ENCODE results near the gene HAGHL.
"Not testable (repeated sequence)": the region's sequence is repeated elsewhere in the genome, so short reads cannot be mapped to it uniquely, and the experiment has no call there.

HAGHL gene

DNA sequence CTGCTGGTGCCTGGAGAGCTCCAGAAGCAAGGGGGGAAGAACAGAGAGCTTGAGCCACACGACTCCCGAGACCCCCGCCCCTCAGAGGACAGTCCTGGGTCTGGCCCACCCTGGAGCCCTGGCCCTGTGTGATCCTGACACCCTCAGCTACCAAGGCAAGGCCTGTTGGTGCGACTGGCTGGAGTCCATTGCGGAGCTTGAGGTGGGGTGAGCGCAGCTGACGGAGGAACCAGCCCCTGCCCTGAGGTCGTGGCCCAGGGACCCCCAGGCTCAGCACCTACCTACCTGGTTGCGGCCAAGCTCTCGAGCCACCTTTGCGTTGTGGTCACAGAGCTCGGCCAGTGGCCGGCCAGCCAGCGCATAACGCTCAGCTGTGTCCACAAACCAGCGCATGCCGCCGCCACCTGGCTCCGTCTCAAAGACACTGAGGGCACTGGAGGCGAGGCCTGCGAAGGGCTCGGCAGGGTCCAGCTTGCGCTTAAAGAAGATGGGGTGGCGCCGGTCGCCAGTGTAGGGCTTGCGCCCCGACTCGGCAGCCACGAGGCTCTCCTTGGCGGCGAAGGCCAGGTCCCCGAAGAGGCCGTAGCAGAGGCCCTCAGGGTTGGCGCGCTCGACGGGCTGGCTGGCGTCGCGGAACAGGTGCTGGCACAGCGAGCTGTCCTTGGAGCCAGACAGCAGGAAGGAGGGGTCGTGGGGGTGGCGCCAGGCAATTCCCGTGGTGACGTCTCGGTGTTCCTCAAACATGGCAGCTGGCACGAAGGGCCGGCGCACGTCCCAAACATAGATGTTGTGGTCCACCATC lies 40.2 kb upstream of the HAGHL start:
- H3K27ac ChIP-seq, result no peak overlapping the region
- DNase-seq (ENCODE audit: low read depth, low spot score), result no peak

DNA sequence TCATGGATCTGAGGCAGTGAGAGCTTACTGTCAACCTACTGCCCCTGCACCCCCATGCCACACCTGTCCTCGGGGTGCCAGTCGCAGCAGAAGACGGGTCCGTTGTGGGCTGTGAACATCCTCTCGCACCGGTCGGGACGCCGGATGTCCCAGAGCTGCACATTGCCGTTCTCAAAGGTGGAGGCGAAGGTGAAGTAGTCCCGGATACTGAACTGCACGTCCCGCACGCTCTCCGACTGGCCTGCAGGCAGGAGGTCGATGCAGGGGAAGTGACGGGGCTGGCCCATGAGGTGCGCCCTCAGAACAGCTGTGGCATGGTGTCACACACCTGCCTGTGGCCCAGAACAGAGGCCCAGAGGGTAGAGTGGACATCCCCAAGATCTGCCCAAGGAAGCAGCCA lies 39.4 kb upstream of the HAGHL start:
- no peak overlapping the region for H3K27ac ChIP-seq
- no peak for DNase-seq (ENCODE audit: low read depth, low spot score)

DNA sequence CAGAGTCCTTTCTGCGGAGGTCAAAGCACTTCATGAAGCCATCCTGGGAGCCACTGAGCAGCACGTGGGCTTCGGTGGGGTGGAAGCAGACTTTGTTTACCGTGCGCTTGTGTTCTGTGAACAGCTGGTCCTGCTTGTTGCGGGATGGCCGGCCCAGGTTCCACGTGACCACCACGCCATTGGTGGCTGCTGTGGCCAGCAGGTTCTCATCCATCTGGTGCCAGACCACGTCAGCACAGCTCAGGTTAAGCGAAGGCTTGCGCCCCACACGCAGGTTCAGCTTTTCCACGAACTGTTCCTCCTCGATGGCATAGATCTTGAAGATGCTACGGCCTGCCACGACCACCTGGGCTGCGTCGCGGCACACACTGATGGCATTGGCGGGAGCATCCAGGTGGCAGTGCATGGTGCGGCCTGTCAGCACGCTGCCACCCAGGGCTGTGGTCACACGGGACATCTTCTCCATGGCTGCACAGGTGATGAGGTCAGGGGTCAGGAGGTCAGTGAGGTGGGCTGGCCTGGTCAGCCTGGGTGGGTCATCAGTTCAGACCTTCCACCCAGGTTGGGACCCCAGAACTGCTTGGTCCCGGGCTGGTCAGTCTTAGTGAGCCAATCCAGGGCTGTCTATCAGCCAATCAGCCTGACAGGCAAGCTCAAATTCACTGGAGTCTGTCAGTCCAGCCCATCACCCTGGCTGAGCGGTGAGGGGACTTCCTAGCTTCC lies 37.6 kb upstream of the HAGHL start:
- no peak for DNase-seq (ENCODE audit: low read depth, low spot score)
- peak overlapping the region; percentile 57 for H3K27ac ChIP-seq

DNA sequence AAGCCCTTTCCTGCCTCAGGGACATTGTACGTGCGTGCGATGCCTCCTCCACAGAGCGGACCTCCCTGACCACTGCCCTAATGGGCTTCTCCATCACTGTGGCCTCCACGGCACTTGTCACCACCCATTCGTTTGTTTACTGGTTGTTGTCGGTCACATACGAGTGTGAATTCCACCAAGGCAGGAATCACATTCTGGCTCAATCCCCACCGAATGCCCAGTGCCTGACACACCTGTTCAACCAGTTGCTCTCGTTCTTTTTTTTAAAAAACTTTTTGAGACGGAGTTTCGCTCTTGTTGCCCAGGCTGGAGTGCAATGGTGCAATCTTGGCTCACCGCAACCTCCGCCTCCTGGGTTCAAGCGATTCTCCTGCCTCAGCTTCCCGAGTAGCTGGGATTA lies 35.7 kb upstream of the HAGHL start:
- not testable (repeated sequence) for DNase-seq (ENCODE audit: low read depth, low spot score); H3K27ac ChIP-seq

DNA sequence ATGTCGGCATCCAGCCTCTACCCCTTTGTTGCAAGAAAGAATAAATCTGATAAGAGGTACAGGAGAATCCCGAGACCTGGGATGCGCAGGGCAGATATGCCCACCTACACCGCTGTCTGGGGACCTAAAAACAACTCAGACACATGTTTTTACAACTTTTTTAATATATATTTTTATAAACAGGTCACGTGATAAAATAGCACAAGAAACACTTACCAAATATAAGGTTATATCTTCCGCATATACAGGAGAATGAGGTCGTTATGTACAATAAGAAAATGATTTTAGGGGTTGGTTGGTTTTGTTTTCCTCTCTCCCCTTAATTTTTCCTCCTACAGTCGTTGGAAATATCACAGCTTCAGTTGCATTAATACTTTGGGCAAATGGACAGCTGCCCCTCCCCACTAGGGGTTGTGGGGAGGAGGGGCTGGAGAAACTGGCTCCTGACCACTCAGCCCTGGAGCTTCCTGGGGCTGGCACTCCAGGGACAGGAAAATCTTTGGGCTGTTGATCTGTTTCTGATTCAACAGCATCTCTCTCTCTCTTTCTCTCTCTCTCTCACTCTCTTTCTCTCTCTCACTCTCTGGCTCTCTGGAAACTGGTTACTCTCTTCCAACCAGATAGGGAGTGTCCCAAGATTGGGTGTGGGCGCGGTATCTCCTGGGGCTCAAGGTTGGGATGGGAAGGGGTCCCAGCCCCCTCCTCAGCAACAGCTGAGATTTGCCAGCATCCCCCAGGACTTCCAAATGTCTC lies 34.4 kb upstream of the HAGHL start:
- DNase-seq (ENCODE audit: low read depth, low spot score), result no peak
- H3K27ac ChIP-seq, result no peak overlapping the region

DNA sequence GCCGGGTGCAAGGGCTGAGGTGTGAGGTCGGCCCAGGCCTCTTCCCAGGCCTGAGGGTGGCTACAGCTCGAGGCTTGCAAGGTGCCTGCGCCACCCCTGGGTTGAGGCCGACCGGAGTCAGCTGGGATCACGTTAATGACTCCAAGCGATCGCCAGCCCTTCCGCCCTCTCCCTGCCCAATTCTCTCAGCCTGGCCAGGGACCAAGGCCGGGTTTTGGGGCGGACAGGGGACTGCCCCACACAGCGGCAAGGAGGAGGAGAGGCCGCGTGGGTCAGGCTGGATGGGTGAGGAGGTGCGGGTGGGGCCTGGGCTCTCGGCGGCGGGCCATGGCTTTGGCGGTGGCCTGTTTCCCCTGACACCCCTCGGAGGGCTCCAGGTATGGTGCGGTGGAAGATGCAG lies 33.5 kb upstream of the HAGHL start:
- no peak overlapping the region for H3K27ac ChIP-seq
- no peak for DNase-seq (ENCODE audit: low read depth, low spot score)

DNA sequence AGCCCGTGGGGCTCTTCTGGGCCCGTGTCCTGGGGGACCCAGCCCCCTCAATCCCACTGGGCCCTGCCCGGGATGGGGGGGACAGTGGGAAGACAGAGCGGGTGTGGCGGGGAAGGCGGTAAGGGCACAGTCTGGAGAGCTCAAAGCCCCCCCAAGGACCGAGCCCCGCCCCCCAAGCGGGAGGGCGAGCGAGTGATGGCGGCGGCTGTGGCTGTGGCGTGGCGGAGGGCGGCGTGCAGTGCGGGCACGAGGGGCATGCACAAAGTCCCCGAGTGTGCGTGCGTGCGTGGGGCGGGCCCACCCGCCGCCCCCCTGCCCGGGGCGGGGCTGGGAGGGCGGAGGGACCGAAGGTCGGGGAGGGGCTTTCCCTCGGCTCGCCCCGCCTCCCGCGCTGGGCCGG lies 33.1 kb upstream of the HAGHL start:
- DNase-seq (ENCODE audit: low read depth, low spot score), result no peak
- H3K27ac ChIP-seq, result no peak overlapping the region

DNA sequence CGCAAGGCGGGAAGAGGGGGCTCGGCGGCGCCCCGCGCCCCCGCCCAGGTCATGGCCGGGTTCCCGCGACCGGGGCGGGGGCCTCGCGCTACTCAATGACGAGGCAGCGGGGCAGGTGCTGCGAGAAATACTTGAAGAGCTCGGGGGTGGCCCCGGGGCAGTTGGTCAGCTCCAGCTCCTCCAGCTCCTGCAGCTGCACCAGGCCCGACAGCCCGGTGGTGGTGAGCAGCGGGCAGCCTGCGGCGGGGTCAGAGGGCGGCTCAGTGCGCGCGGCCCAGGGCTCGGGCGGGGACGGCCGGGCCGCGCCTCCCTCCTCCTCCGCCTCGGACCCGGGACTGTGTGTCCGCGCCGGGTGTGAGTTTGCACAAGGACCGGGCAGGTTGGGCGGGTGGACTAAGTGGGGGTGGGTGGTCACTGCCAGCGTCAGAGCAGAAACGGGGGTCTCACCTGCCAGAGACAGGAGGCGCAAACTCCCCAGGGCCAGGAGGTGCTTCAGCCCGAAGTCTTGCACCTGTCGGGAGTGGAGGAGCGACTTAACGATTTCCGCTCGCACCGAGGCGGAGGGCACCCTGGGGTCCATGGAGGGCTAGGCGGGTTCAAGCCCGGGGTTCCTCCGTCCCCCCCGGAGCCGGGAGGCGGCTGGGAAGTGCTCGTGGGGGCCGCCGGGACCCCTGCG lies 32.6 kb upstream of the HAGHL start:
- no peak for DNase-seq (ENCODE audit: low read depth, low spot score)
- no peak overlapping the region for H3K27ac ChIP-seq

DNA sequence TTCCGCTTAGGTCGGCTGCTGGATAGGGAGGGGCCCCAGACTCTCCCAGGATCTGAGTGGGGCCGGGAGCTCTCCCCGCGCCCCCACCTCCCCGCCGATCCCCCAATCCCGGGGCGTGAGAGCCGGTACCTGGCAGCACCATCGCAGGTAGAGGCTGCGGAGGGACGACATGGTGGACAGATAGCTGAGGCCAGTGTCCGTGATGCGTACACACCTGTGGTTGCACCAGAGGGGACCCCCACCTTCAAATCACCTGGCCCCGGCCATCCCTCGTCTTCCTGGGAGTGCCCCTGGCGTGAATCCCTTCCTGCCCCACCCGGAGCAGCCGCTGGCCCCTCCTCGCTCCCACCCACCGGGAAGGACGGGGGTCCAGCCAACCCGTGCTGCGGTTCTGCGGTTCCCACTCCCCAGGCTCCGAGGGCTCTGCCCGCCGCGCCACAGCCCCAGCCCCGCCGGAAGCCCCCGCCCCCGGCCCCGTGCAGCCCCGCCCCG lies 32.0 kb upstream of the HAGHL start:
- DNase-seq (ENCODE audit: low read depth, low spot score), result no peak

DNA sequence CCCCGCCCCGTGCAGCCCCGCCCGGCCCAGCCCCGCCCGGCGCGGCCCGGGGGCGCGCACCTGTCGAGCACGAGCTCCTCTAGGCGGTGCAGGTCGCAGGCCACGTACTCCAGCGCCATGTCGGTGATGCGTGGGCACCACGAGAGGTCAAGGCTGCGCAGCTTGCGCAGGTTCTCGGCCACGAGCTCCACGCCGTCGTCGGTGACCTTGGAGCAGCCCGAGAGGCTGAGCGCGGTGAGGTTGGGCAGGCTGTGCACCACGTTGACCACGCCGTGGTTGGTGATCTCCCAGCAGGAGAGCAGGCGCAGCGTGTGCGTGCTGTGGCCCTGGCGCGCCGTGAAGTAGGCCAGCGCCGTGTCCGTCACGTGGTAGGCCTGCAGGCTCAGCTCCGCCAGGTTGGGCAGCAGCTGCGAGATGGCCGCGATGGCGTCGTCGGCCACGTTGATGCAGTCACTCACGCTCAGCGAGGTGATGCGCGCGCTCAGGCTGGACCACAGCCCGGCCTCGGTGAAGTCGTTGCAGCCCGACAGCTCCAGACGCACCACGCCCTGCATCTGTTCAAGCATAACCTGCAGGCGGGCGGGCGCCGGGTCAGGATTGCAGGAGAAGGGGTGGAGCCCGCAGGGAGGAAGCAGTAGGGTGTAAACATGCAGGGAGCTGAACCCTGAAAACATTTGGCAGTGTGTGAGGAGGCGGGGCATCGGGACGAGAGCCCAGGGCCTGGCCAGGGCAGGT lies 31.4 kb upstream of the HAGHL start:
- DNase-seq (ENCODE audit: low read depth, low spot score), result no peak
- H3K27ac ChIP-seq, result no peak overlapping the region

More for the DNA sequence above, 32.0 kb upstream of the HAGHL start:
- no peak overlapping the region for H3K27ac ChIP-seq

DNA sequence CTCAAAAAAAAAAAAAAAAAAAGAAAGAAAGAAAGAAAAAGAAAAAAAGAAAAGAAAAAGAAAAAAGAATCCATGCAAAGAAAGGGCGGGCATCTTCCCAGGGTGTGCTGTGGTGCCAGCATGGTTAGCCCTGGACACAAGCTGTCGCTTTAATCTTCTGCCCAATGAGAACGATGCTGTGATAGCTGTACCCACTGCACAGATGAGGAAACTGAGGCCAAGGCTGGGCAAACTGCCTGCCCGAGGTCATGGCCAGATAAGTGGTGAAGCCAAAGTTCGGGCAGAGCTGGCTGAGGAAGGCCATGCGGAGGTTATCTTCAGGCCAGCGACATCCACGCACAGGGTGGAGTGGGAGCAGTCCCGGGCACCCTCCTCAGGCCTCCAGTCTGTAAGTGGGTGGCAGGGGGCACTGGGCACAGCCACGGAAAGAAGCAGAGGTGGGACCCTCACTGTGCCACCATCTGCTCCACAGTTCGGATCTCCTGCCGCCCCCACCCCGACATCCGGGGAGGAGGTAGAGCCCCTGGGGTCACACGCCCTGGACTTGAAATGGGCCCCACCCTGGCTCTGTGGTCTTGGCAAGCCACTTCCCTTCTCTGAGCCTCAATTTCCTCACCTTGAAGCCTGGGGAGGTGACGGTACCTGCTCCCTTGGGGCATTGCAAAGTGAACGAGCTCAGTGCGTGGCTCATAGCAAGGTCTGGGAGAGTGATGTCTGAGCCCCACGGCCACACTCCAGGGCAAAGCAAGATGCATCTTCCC lies 27.8 kb upstream of the HAGHL start:
- H3K27ac ChIP-seq, result no peak overlapping the region
- DNase-seq (ENCODE audit: low read depth, low spot score), result no peak

DNA sequence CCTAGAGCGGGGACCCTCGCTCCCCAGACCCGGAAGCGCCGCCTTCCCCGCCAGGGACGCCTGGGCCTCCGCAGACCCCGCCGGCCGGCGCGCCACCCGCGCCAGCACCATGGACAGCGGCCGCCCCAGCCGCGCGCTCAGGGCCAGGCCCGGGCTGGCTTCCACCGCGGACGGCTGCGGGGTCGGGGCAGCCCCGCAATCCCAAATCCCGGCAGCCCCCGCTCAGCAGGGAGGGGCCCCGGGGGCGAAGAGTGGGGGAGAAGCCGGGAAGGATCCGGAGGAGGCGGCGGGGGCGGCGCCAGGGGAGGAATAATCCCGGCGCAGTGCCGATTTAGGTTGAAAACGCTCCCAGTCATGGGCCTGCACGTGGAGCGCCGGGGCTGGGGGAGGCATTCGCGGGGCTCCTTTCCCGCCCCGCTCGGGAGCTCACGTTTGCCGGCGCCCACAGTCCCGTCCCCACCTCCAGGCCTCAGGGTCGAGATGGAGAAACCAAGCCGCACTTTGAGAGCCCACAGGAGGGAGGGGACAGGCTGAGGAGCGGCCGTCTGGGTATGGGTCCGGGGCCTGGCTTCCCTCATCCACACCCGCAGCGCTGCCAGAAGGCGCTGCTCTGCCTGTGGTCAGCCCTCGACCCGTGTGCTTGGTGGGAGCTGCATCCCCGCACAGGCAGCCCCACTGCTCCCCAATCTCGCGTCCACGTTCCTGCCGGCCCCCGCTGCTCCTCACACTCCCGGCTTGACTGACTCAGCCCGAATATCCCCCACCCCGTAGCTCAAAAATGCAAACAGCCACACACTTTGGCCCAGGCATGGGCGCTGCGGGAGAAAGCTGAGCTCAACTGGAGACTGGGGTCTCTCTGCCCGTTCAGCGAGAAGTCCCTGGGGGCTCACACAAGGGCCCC lies 26.0 kb upstream of the HAGHL start:
- DNase-seq (ENCODE audit: low read depth, low spot score), result no peak
- no peak overlapping the region for H3K27ac ChIP-seq

DNA sequence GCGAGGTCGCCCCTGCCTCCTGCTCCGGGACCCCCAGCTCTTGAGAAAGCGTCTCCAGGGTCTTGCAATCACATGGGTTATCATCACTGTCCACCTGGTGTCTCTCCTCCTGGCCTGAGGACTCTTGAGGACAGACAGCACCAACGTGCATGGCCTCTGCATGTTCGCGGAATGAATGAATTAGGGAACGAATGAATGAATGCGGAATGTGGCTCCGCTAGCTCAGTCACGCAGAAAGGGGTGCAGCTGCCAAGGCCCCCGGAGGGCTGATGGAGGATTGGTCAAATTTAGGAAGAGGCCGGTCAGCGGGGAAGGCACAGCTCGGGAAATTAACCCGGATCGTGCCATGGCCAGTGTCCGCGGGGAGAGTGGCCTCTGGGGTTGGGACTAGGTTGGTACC lies 24.6 kb upstream of the HAGHL start:
- no peak overlapping the region for H3K27ac ChIP-seq
- DNase-seq (ENCODE audit: low read depth, low spot score), result no peak

DNA sequence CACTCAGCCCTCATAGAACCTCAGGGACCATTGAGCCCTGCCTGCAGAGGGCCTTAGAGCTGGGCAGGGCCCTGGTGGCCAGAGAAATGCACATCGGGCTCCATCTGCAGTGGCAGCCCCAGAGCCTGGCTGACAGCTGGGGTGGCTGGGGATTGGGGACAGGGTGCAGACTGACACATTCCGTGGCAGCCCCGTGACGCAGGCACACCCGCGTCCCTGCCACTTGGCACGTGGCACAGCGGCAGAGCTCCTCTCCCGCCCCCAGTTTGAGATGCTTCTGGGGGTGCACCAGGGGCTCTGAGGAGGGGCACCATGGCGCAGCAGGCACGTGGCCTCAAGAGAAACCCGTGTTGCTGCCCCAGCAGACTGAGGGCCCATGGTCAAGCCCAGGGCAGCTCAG lies 23.5 kb upstream of the HAGHL start:
- no peak overlapping the region for H3K27ac ChIP-seq
- no peak for DNase-seq (ENCODE audit: low read depth, low spot score)

DNA sequence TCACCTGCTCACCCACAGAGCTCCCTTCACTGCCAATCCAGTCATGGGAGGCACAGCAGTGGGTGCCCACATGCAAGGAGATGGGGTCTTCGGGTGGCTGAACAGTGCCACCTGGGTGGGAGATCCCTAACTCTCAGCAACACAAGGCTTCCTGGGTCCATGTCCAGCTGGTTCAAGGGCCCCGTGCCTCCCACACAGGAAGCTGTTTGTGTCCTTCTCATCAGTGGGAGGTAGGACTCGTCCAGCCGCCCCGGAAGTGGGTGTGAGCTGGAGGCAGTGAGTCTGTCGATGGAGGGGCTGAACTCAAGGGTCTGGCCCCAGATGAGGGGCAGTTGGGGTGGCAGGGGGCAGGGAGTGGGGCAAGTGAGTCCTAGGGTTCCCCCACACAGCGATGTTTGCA lies 22.9 kb upstream of the HAGHL start:
- H3K27ac ChIP-seq, result no peak overlapping the region
- no peak for DNase-seq (ENCODE audit: low read depth, low spot score)

DNA sequence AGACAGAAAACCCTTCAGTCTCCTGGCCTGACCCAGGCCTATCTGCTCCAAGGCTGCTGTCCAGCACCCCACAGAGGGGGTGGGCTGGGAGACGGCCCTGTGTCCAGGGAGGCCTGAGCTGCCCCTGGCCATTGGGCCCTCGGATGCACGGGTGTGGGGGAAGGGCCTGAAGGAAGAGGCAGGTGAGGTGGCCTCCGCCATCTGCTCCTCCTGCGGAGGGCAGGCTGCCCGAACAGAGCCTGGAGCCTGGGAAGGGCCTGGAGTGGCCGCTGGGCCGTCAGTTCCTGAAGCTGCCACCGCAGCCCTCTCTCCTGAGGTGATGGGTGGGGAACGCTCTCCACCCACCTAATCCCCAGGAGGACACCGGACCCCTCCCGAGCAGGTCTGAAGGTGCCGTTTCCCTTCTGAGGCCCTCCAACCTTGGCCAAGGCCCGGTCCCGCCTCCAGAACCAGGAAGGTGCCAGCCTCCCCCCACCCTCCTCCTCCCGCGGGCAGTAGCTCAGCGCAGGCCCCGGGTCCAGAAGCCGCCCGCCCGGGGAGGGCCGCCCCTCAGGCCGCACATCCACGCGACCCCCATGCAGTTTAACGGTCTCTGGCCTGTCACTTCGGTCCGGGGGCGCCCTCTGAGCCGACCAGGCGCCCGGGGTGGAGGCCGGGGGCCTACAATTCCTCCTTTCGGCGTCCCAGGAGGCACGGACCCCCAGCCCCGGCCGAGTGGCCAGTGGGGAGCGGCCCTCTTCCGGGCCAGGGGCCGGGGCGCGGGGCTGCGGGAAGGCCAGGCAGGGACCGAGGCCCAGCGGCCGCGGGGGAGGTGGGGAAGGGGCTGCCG lies 22.1 kb upstream of the HAGHL start:
- no peak overlapping the region for H3K27ac ChIP-seq
- no peak for DNase-seq (ENCODE audit: low read depth, low spot score)

Measured in epithelial cell of prostate (primary cell).